HepG2 (cell line): ENCODE data around the gene ELFN1. TPM values are rescaled to one million over a fixed set of nuclear protein-coding genes. Genes with fewer than 3 reads are reported as not detected.
A peak's percentile ranks its signal among the peaks of the same experiment; 100 is the strongest.

ENCODE experiments used
- DBP ChIP-seq: sonication (generic); formaldehyde crosslinking; IDR thresholded peaks from 2 replicates; pipeline ENCODE4 v1.4.0; 2020; ENCODE audit warnings: missing genetic modification reagents; ENCODE audit errors: not compliant biosample characterization
- DR1 ChIP-seq: sonication (generic); formaldehyde crosslinking; IDR thresholded peaks from 2 replicates; pipeline ENCODE4 v1.8.0; 2021; ENCODE audit warnings: mild to moderate bottlenecking, missing genetic modification reagents, inconsistent platforms
- ERF ChIP-seq: IDR thresholded peaks from 2 replicates; pipeline ENCODE4 v1.6.1; 2018; ENCODE audit warnings: missing biosample characterization, missing genetic modification reagents
- KDM2A ChIP-seq: sonication (generic); formaldehyde crosslinking; IDR thresholded peaks from 2 replicates; pipeline ENCODE4 v1.4.0; 2020; ENCODE audit warnings: low read depth, missing genetic modification reagents, borderline replicate concordance
- MED1 ChIP-seq: sonication (generic); formaldehyde crosslinking; IDR thresholded peaks from 2 replicates; pipeline ENCODE4 v1.4.0; 2020; ENCODE audit warnings: missing genetic modification reagents
- MNT ChIP-seq: fragments of 450-650 bp; IDR thresholded peaks from 2 replicates; pipeline ENCODE4 v1.6.1; 2016
- MYC ChIP-seq: sonication (generic); formaldehyde crosslinking; IDR thresholded peaks from 2 replicates; pipeline ENCODE4 v1.9.0; 2021; ENCODE audit warnings: missing genetic modification reagents, borderline replicate concordance
- NR2F2 ChIP-seq: IDR thresholded peaks from 2 replicates; pipeline ENCODE4 v1.6.1; 2012; ENCODE audit warnings: low read depth, inconsistent platforms, borderline replicate concordance
- RCOR2 ChIP-seq: IDR thresholded peaks from 2 replicates; pipeline ENCODE4 v1.6.1; 2016; ENCODE audit warnings: missing biosample characterization, missing genetic modification reagents
- ZNF362 ChIP-seq: sonication (generic); formaldehyde crosslinking; IDR thresholded peaks from 2 replicates; pipeline ENCODE4 v1.4.0; 2020; ENCODE audit warnings: missing genetic modification reagents, mild to moderate bottlenecking, borderline replicate concordance
- ZNF567 ChIP-seq: sonication (generic); formaldehyde crosslinking; IDR thresholded peaks from 2 replicates; pipeline ENCODE4 v1.8.1; 2023; ENCODE audit warnings: mild to moderate bottlenecking, missing genetic modification reagents, borderline replicate concordance
- ZSCAN22 ChIP-seq: sonication (generic); formaldehyde crosslinking; IDR thresholded peaks from 2 replicates; pipeline ENCODE4 v1.4.0; 2020; ENCODE audit warnings: mild to moderate bottlenecking, missing genetic modification reagents
- polyA plus RNA-seq, 8 experiments: library from polyadenylated mRNA; depleted of rRNA in 3 of 8; stranded (reverse) in 7 of 8; unstranded in 1 of 8; fragments of >200 nt; fragmentation: Illumina TruSeq in 4 of 8; extraction: Trizol in 4 of 8; gene quantifications; 2 replicates each; pipeline versions ENCODE4 v1.2.1 to v1.2.3, GENCODE V29; 2011 to 2016; ENCODE audit warnings: low read depth in 4 of 8, missing spikeins in 1 of 8, mixed read lengths in 1 of 8; ENCODE audit not compliant: insufficient read depth in 1 of 8
- total RNA-seq, 5 experiments: library from RNA; depleted of rRNA; stranded (reverse); fragments of >200 nt; fragmentation: Illumina TruSeq; extraction: Trizol; gene quantifications; 2 replicates each; pipeline ENCODE4 v1.2.3, GENCODE V29; 2016; ENCODE audit warnings: low read depth in 1 of 5
- TF ChIP-seq, protein P1 (sequence below): IDR thresholded peaks from 2 replicates; pipeline ENCODE4 v1.6.1; 2016; ENCODE audit warnings: missing genetic modification reagents, missing compliant biosample characterization
- TF ChIP-seq, protein P2 (sequence below), 2 experiments: fragments of 450-650 bp in 1 of 2; sonication (generic) in 1 of 2; formaldehyde crosslinking in 1 of 2; IDR thresholded peaks; 2 replicates each; pipeline versions ENCODE4 v1.6.1 to v1.8.0; 2016 to 2022; ENCODE audit warnings: antibody characterized with exemption in 1 of 2, mild to moderate bottlenecking in 1 of 2, missing genetic modification reagents in 1 of 2
- TF ChIP-seq, protein P3 (sequence below): IDR thresholded peaks from 2 replicates; pipeline ENCODE4 v1.6.1; 2012; ENCODE audit warnings: inconsistent platforms

ELFN1 gene
- total and polyA plus RNA-seq, 2 of the 13 experiments (the other 11 are each of a cell fraction or from before 2014, with no cell fraction given): 0.13 to 0.18 TPM

DNA sequence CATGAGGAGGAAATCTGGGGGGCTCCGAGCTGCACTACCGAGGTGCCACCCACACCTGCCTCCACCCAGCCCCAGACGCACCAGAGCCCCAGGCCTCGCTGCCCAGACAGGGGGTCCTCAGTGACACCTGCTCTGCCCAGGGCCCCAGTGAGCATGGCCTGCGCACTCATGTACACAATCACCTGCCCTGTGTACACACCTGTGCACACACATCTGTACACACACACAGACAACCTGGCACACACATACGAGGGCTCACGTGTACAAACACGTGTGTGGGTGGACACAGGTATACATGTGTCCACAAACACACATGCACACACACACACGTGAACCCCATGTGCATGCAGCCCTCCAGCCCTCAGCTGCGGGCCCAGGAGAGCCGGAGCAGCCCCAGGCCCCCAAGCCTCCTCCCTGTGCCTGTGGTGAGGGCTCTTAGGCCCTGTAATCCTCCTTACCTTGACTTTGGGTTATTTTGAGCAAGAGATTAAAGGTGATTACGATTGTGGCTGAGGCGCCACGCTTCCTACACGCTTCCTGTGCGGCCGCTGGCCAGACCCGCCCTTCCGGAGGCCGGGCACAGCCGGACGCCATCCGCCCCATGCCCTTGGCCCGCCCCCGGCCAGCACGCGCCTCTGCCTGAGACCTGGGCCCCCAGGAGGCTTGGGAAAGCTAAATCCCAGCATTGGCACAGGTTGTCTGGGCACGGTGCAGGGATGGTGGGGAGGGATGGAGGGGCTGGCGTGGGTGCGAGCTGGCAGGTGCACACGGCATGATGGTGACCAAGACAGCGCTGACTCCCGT, 71.9 kb downstream of the ELFN1 start (continued):
- no peak for TF ChIP-seq RCOR2 (CRISPR knock-in tag)
- TF ChIP-seq ZNF567 (CRISPR knock-in tag): no peak
- TF ChIP-seq ZSCAN22 (CRISPR knock-in tag): no peak
- peak; percentile 73 for TF ChIP-seq MED1
- no peak for TF ChIP-seq DBP (CRISPR knock-in tag)
- TF ChIP-seq, protein P1, sequence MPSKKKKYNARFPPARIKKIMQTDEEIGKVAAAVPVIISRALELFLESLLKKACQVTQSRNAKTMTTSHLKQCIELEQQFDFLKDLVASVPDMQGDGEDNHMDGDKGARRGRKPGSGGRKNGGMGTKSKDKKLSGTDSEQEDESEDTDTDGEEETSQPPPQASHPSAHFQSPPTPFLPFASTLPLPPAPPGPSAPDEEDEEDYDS (CRISPR knock-in tag): 0 out of 2 replicates have a peak, but pooled peaks have one; percentile 19
- TF ChIP-seq, protein P2, sequence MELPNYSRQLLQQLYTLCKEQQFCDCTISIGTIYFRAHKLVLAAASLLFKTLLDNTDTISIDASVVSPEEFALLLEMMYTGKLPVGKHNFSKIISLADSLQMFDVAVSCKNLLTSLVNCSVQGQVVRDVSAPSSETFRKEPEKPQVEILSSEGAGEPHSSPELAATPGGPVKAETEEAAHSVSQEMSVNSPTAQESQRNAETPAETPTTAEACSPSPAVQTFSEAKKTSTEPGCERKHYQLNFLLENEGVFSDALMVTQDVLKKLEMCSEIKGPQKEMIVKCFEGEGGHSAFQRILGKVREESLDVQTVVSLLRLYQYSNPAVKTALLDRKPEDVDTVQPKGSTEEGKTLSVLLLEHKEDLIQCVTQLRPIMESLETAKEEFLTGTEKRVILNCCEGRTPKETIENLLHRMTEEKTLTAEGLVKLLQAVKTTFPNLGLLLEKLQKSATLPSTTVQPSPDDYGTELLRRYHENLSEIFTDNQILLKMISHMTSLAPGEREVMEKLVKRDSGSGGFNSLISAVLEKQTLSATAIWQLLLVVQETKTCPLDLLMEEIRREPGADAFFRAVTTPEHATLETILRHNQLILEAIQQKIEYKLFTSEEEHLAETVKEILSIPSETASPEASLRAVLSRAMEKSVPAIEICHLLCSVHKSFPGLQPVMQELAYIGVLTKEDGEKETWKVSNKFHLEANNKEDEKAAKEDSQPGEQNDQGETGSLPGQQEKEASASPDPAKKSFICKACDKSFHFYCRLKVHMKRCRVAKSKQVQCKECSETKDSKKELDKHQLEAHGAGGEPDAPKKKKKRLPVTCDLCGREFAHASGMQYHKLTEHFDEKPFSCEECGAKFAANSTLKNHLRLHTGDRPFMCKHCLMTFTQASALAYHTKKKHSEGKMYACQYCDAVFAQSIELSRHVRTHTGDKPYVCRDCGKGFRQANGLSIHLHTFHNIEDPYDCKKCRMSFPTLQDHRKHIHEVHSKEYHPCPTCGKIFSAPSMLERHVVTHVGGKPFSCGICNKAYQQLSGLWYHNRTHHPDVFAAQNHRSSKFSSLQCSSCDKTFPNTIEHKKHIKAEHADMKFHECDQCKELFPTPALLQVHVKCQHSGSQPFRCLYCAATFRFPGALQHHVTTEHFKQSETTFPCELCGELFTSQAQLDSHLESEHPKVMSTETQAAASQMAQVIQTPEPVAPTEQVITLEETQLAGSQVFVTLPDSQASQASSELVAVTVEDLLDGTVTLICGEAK (IDR thresholded peaks at IDR 0.05): no peak
- TF ChIP-seq, protein P2 (CRISPR knock-in tag; IDR thresholded peaks at IDR 0.05): peak; percentile 67
- peak; percentile 68 for TF ChIP-seq ERF (CRISPR knock-in tag)
- TF ChIP-seq MYC (CRISPR knock-in tag): peak; percentile 87
- TF ChIP-seq ZNF362 (CRISPR knock-in tag): peak; percentile 15; the same call in 1 of the 2 replicates
- no peak for TF ChIP-seq NR2F2
- TF ChIP-seq, protein P3, sequence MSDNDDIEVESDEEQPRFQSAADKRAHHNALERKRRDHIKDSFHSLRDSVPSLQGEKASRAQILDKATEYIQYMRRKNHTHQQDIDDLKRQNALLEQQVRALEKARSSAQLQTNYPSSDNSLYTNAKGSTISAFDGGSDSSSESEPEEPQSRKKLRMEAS: peak; percentile 59
- no peak for TF ChIP-seq DR1 (CRISPR knock-in tag)
- peak; percentile 40; the same call in 1 of the 2 replicates for TF ChIP-seq KDM2A (CRISPR knock-in tag)
- TF ChIP-seq MNT: peak; percentile 98
